ENCODE measurements around the gene OSBPL9.

- TF ChIP-seq EZH2 (IDR thresholded peaks at IDR 0.05; ENCODE audit: insufficient read depth, poor library complexity, severe bottlenecking) (no peak), EZH2phosphoT487 (IDR thresholded peaks at IDR 0.05; ENCODE audit: insufficient read depth, low read depth) (no peak)
These were observed 116.0 kb downstream of the OSBPL9 start for GRCh38 chr1:51732701-51733425.
